AG09309 (cell line): ENCODE measurements around the gene FGF19.

Experiments
- DNase-seq: peaks from one replicate; pipeline ENCODE4 v3.0.0-alpha.2; 2010; ENCODE audit warnings: low read depth
- H3K4me3 ChIP-seq: 2 replicates; pipeline ENCODE4 v1.5.1; 2011; ENCODE audit warnings: mild to moderate bottlenecking, low read depth, low read length, moderate library complexity; ENCODE audit not compliant: control insufficient read depth
- TF ChIP-seq, protein P1 (sequence below): IDR thresholded peaks from 2 replicates; pipeline ENCODE4 v1.5.1; 2011; ENCODE audit warnings: mild to moderate bottlenecking, low read depth, low read length, inconsistent platforms; ENCODE audit not compliant: insufficient read depth, control insufficient read depth; ENCODE audit errors: missing control alignments

FGF19 gene

DNA sequence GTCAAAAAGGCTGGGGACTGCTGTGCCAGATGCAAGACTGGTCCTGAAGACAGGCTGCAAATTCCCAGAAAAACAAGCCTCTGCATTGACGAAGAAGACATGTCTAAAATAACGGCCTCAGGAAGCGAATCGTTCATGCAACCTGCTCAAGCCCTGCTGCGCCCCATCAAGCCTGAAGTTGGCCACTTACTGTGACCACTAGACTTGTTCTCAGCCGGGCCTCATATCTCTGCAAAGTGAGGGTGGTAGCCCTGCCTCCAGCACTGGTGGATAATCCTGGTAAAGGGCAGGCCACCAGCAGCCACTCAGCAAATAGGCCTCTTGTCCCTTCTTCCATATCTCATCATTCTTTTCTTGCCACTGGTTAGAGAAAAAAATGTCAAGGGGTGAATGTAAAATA, 40.5 kb downstream of the FGF19 start:
- TF ChIP-seq, protein P1, sequence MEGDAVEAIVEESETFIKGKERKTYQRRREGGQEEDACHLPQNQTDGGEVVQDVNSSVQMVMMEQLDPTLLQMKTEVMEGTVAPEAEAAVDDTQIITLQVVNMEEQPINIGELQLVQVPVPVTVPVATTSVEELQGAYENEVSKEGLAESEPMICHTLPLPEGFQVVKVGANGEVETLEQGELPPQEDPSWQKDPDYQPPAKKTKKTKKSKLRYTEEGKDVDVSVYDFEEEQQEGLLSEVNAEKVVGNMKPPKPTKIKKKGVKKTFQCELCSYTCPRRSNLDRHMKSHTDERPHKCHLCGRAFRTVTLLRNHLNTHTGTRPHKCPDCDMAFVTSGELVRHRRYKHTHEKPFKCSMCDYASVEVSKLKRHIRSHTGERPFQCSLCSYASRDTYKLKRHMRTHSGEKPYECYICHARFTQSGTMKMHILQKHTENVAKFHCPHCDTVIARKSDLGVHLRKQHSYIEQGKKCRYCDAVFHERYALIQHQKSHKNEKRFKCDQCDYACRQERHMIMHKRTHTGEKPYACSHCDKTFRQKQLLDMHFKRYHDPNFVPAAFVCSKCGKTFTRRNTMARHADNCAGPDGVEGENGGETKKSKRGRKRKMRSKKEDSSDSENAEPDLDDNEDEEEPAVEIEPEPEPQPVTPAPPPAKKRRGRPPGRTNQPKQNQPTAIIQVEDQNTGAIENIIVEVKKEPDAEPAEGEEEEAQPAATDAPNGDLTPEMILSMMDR = no peak
- no peak overlapping the region for H3K4me3 ChIP-seq
- DNase-seq = no peak

GRCh38 chr11:69662806-69663205, 41.0 kb downstream of the FGF19 start:
- no peak overlapping the region for H3K4me3 ChIP-seq
- no peak for DNase-seq
- TF ChIP-seq, protein P1 = no peak

- H3K4me3 ChIP-seq = no peak overlapping the region
- no peak for DNase-seq
- TF ChIP-seq, protein P1 = peak; percentile 24
Measured at GRCh38 chr11:69662021-69662698, 41.7 kb downstream of the FGF19 start.

- H3K4me3 ChIP-seq = no peak overlapping the region
- TF ChIP-seq, protein P1 = no peak
- DNase-seq = no peak
Measured at GRCh38 chr11:69661413-69661715, 42.5 kb downstream of the FGF19 start.

DNA sequence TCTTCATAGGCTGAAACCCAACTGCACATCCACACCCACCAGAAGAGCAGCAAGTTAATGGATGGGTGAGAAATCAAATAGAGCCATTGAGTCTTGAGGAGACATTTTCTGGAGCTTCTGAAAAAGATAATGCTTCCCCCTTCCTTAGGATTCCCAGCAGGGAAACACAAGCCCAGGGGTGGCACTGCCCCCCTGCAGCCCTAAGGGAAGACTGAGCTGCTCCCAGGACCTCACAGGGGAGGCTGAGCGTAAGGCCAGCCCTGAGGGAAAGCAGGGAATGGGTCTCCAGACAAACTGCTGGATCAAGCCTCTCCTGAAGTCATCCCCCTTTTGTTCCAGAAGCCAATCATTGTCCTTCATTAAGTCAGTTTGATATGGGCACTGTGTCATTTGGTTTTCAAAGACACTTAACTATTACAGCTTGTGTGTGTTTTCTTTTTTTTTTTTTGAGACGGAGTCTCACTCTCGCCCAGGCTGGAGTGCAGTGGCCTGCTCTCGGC, 43.8 kb downstream of the FGF19 start:
- TF ChIP-seq, protein P1 = no peak
- no peak for DNase-seq
- H3K4me3 ChIP-seq = no peak overlapping the region

DNA sequence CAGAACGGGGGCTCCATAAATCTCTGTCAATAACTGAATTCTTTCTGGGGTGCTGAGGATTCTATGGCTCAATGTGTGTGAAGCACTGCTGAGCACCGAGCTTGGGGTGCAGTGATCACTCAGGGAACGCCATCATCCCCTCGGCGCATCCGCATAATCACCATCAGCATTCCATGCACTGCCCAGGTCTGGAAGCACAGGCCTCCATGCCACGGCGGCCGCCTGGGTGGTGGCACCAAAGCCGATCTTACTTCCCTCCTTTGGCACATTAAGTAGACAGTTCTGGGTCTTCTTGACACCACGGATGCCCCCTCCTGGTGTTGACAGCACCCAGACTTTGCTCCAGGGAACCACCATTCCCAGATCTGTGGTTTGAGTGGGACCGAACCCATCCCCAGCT, 44.2 kb downstream of the FGF19 start:
- no peak for DNase-seq
- H3K4me3 ChIP-seq = no peak overlapping the region
- TF ChIP-seq, protein P1 = no peak
